Hepatic stellate cell (primary cell): ENCODE results near the gene CLEC16A.
"Not testable (repeated sequence)": the region's sequence is repeated elsewhere in the genome, so short reads cannot be mapped to it uniquely, and the experiment has no call there.

Experiments used
- DNase-seq: peaks from one replicate; pipeline ENCODE4 v3.0.0; 2011; ENCODE audit warnings: low spot score

The CLEC16A gene

GRCh38 chr16:11202260-11203091, 258.1 kb downstream of the CLEC16A start:
- DNase-seq = peak; percentile 55

- DNase-seq = no peak
Measured at GRCh38 chr16:11203111-11203623, 258.8 kb downstream of the CLEC16A start.

- no peak for DNase-seq
Measured at GRCh38 chr16:11204513-11205047, 260.2 kb downstream of the CLEC16A start.

- DNase-seq = no peak
Measured at GRCh38 chr16:11205065-11205699, 260.8 kb downstream of the CLEC16A start.

- peak; percentile 41 for DNase-seq
Measured at GRCh38 chr16:11205754-11206581, 261.6 kb downstream of the CLEC16A start.

- DNase-seq = no peak
Measured at GRCh38 chr16:11207646-11208045, 263.3 kb downstream of the CLEC16A start.

GRCh38 chr16:11208916-11209665, 264.7 kb downstream of the CLEC16A start:
- DNase-seq = no peak

- DNase-seq = no peak
Measured at GRCh38 chr16:11210260-11210659, 265.9 kb downstream of the CLEC16A start.

- DNase-seq = no peak
Measured at GRCh38 chr16:11211061-11211976, 267.0 kb downstream of the CLEC16A start.

- DNase-seq = peak; percentile 46
Measured at GRCh38 chr16:11211977-11212797, 267.8 kb downstream of the CLEC16A start.

- no peak for DNase-seq
Measured at GRCh38 chr16:11212798-11213196, 268.4 kb downstream of the CLEC16A start.

- no peak for DNase-seq
Measured at GRCh38 chr16:11213373-11213772, 269.0 kb downstream of the CLEC16A start.

GRCh38 chr16:11213799-11214198, 269.4 kb downstream of the CLEC16A start:
- no peak for DNase-seq

- DNase-seq = no peak
Measured at GRCh38 chr16:11215935-11216556, 271.7 kb downstream of the CLEC16A start.

GRCh38 chr16:11217651-11218603, 273.6 kb downstream of the CLEC16A start:
- DNase-seq = no peak

- no peak for DNase-seq
Measured at GRCh38 chr16:11218604-11218962, 274.2 kb downstream of the CLEC16A start.

- DNase-seq = no peak
Measured at GRCh38 chr16:11219178-11219577, 274.8 kb downstream of the CLEC16A start.

- DNase-seq = not testable (repeated sequence)
Measured at GRCh38 chr16:11220507-11220906, 276.1 kb downstream of the CLEC16A start.
